Measurements from ENCODE around the gene ATXN10. TPM values are rescaled to one million over a fixed set of nuclear protein-coding genes. Genes with fewer than 3 reads are reported as not detected.

The ATXN10 gene
- total RNA-seq, 1 donor from 2014 or later = 117 TPM

DNA sequence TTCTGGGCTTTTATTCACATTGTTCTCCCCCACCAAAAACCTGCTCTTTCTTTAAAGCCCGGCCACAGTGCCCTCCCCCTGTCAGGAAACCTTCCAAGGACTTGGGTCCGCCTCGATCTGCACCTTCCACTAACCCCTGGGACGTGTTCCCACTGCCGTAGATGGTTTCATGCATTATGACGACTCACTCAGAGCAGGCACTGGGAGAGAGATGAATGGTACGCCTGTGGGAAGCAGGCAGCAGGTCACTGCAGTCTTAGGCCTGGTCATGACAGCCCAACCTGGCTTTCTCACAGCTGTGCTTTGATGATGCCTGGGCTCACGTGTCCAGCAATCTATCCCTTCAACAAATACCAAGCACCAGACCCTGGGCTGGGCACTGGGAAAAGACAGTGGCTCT is 189.6 kb downstream of the ATXN10 start:
- no peak overlapping the region for H3K27ac Mint-ChIP-seq (ENCODE audit: unreplicated experiment)
- H3K27me3 Mint-ChIP-seq (ENCODE audit: low read depth) = no peaks in the 10 kb centered on the region
- TF ChIP-seq, protein P1, sequence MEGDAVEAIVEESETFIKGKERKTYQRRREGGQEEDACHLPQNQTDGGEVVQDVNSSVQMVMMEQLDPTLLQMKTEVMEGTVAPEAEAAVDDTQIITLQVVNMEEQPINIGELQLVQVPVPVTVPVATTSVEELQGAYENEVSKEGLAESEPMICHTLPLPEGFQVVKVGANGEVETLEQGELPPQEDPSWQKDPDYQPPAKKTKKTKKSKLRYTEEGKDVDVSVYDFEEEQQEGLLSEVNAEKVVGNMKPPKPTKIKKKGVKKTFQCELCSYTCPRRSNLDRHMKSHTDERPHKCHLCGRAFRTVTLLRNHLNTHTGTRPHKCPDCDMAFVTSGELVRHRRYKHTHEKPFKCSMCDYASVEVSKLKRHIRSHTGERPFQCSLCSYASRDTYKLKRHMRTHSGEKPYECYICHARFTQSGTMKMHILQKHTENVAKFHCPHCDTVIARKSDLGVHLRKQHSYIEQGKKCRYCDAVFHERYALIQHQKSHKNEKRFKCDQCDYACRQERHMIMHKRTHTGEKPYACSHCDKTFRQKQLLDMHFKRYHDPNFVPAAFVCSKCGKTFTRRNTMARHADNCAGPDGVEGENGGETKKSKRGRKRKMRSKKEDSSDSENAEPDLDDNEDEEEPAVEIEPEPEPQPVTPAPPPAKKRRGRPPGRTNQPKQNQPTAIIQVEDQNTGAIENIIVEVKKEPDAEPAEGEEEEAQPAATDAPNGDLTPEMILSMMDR (IDR thresholded peaks at IDR 0.05) = no peak
- peaks cover 8% of the 10 kb centered on the region for H3K36me3 Mint-ChIP-seq (ENCODE audit: low read depth)
- peaks cover 11% of the 10 kb centered on the region for H3K9me3 Mint-ChIP-seq (ENCODE audit: low read depth)
- peaks cover 16% of the 10 kb centered on the region for H3K4me1 Mint-ChIP-seq (ENCODE audit: low read depth)
- DNase-seq (ENCODE audit: low spot score) = no peak
- H3K4me3 Mint-ChIP-seq (ENCODE audit: unreplicated experiment) = no peak overlapping the region

DNA sequence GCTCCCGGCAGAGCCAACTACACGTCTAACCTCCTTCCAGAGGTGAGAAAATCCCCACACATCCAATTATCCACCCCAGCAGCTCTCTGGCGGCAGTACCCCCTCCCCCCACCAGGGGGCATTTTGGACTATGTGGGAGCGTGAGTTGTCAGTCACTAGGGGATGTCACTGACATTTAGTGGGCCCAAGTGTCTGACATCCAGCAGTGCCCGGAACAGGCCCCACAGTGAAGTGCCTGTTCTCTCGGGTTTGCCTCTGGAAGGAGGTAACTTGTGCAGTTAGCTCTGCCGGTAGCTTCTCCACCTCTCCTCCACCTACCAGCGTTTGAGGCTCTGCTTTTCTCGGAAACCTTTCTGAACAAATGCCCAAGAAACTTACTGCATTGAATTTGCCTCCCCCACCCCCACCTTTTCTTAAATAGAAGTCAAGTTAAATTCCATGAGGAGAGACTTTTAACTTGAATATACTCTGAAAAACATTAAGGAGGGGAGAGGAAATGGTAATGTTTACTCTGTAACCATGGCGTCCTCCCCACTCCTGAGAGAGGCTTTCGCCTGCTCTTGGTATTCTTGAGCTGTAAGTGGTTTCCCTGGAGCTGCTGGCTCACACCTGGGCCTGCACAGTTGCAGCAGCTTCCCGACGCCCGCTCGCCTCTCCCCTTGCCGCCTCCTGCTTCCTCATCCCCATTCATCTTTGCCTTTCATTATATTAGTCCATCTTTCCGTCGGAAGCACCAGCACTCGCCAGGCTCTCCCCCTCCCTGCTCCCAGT is 192.5 kb downstream of the ATXN10 start:
- peaks cover 20% of the 10 kb centered on the region for H3K4me1 Mint-ChIP-seq (ENCODE audit: low read depth)
- no peak overlapping the region for H3K4me3 Mint-ChIP-seq (ENCODE audit: unreplicated experiment)
- H3K36me3 Mint-ChIP-seq (ENCODE audit: low read depth) = peaks cover 9% of the 10 kb centered on the region
- no peak for DNase-seq (ENCODE audit: low spot score)
- TF ChIP-seq, protein P1 (IDR thresholded peaks at IDR 0.05) = peak; percentile 92
- H3K9me3 Mint-ChIP-seq (ENCODE audit: low read depth) = peaks cover 11% of the 10 kb centered on the region
- peak overlapping the region; percentile 65 for H3K27ac Mint-ChIP-seq (ENCODE audit: unreplicated experiment)
- peaks cover 12% of the 10 kb centered on the region for H3K27me3 Mint-ChIP-seq (ENCODE audit: low read depth)

DNA sequence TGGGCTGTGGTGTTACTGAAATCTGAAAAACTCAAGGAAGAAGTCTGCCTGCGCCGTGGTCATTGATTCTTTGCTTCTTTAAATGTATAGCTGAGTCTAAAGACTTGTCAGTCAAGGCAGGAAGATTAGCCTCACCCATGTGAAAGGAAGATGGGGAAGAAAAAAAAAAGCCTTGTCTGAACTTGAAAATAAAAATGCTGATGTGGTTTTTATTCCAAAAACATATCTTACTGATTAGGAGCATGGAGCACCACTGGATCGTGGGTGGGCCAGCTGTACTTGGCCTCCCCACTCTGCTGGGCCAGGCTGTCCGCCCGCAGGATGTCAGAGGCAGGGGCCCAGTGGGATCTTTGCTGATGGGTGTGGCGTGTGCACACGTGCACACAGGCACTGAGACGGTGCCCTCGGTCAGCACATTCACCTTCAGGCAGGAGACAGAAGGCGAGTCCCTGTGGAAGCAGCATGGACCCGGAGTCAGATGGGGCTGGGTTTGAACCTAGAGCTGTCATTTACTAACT is 193.4 kb downstream of the ATXN10 start:
- H3K4me3 Mint-ChIP-seq (ENCODE audit: unreplicated experiment) = no peak overlapping the region
- H3K27me3 Mint-ChIP-seq (ENCODE audit: low read depth) = peaks cover 12% of the 10 kb centered on the region
- H3K4me1 Mint-ChIP-seq (ENCODE audit: low read depth) = peaks cover 20% of the 10 kb centered on the region
- peaks cover 9% of the 10 kb centered on the region for H3K36me3 Mint-ChIP-seq (ENCODE audit: low read depth)
- no peak for DNase-seq (ENCODE audit: low spot score)
- peaks cover 11% of the 10 kb centered on the region for H3K9me3 Mint-ChIP-seq (ENCODE audit: low read depth)
- H3K27ac Mint-ChIP-seq (ENCODE audit: unreplicated experiment) = no peak overlapping the region
- TF ChIP-seq, protein P1 (IDR thresholded peaks at IDR 0.05) = no peak

DNA sequence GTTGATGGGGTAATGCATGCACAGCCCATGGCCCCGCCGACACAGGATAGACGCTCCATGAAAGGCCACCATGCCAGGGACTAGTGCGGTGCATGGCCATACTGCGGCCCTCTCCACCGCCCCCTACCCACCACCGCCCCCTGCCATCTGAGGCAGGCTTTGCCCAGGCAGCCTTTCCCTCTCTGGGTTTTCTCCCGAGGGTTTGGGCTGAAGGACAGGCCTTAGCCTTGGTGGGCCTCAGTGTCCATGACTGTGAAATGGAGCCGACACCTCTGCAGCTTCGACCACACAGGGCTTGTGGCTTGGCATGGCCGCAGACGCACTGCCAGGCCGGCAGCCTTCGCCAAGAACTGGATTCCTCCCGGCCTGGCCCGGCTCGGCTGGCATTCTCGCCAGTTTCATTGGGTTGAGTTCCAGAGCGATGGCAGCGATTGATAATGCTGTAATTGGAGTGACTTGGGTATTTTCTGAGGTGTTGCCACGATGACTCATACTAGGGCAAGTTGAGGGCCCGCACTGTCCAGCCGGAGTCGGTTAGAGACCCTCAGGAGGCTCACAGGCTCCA is 194.0 kb downstream of the ATXN10 start:
- H3K4me3 Mint-ChIP-seq (ENCODE audit: unreplicated experiment) = no peak overlapping the region
- peaks cover 17% of the 10 kb centered on the region for H3K27me3 Mint-ChIP-seq (ENCODE audit: low read depth)
- H3K36me3 Mint-ChIP-seq (ENCODE audit: low read depth) = peaks cover 9% of the 10 kb centered on the region
- H3K9me3 Mint-ChIP-seq (ENCODE audit: low read depth) = peaks cover 11% of the 10 kb centered on the region
- H3K4me1 Mint-ChIP-seq (ENCODE audit: low read depth) = peaks cover 20% of the 10 kb centered on the region
- TF ChIP-seq, protein P1 (IDR thresholded peaks at IDR 0.05) = peak; percentile 37
- H3K27ac Mint-ChIP-seq (ENCODE audit: unreplicated experiment) = no peak overlapping the region
- no peak for DNase-seq (ENCODE audit: low spot score)

DNA sequence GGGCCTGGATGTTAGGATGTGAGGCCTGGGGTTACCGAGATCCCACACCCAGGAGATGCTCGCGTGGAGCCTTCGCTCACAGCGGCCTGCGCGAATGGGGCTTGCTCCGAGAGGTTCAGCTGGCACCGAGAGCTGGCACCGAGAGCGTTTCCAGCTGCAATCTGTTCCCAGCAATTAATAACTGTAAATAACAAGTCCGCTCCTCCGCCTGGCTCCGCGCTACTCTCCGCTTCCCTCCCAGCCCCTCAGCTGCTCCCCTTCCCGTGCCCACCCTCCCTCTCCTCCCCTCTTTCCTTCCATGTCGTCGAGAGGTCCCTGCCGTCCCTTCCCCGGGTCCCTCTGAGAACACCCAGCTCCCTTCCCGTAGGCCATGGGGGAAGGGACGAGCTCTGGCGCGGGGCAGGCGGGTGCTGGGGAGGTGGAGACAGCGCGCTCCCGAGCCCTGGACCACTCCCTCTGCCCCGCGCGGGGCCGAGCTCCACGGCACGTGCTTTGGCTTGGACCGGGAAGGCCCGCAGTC is 194.6 kb downstream of the ATXN10 start:
- no peak for DNase-seq (ENCODE audit: low spot score)
- peaks cover 9% of the 10 kb centered on the region for H3K36me3 Mint-ChIP-seq (ENCODE audit: low read depth)
- H3K4me1 Mint-ChIP-seq (ENCODE audit: low read depth) = peaks cover 20% of the 10 kb centered on the region
- H3K4me3 Mint-ChIP-seq (ENCODE audit: unreplicated experiment) = no peak overlapping the region
- H3K27ac Mint-ChIP-seq (ENCODE audit: unreplicated experiment) = no peak overlapping the region
- H3K27me3 Mint-ChIP-seq (ENCODE audit: low read depth) = peaks cover 18% of the 10 kb centered on the region
- TF ChIP-seq, protein P1 (IDR thresholded peaks at IDR 0.05) = no peak
- peaks cover 11% of the 10 kb centered on the region for H3K9me3 Mint-ChIP-seq (ENCODE audit: low read depth)
